ENCODE measurements around the gene ZCCHC7. TPM values are rescaled to one million over a fixed set of nuclear protein-coding genes. Genes with fewer than 3 reads are reported as not detected.

ZCCHC7 gene
- total RNA-seq, 1 experiment from 2014 or later, result 41.7 TPM

DNA sequence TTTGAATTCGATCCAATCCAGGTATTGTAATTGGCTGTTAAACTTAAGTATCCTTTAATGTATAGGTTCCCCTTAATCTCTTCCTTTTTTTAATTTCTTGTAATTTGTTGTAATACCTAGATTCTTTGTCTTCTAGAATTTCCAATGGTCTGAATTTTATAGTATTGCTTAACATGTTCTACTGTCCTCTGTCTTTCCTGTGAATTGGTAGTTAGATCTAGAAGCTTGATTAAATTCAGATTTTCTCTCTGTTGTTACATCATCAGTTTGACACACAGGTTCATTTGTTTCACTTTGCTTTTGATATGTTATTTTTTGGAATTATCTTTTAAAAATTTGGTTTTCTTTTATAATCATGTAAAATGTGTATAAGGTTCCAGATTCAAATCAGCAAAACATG lies 13.8 kb downstream of the ZCCHC7 start:
- Mint-ChIP-seq H3K36me3 (ENCODE audit: insufficient read depth, unreplicated experiment) (peaks cover 42% of the 10 kb centered on the region), H3K9me3 (ENCODE audit: unreplicated experiment) (no peaks in the 10 kb centered on the region), H3K4me3 (ENCODE audit: unreplicated experiment) (no peak overlapping the region), H3K27ac (ENCODE audit: low read depth, unreplicated experiment) (peak overlapping the region; percentile 32), H3K4me1 (ENCODE audit: insufficient read depth, unreplicated experiment) (no peaks in the 10 kb centered on the region), H3K27me3 (ENCODE audit: insufficient read depth, unreplicated experiment) (no peaks in the 10 kb centered on the region)
- intact Hi-C loops (cut with micrococcal nuclease), result no loop called here
- DNase-seq (ENCODE audit: unreplicated experiment), result no peak
- BruUV-seq (replicated peaks), result no TSS peak
- TF ChIP-seq, protein P1, sequence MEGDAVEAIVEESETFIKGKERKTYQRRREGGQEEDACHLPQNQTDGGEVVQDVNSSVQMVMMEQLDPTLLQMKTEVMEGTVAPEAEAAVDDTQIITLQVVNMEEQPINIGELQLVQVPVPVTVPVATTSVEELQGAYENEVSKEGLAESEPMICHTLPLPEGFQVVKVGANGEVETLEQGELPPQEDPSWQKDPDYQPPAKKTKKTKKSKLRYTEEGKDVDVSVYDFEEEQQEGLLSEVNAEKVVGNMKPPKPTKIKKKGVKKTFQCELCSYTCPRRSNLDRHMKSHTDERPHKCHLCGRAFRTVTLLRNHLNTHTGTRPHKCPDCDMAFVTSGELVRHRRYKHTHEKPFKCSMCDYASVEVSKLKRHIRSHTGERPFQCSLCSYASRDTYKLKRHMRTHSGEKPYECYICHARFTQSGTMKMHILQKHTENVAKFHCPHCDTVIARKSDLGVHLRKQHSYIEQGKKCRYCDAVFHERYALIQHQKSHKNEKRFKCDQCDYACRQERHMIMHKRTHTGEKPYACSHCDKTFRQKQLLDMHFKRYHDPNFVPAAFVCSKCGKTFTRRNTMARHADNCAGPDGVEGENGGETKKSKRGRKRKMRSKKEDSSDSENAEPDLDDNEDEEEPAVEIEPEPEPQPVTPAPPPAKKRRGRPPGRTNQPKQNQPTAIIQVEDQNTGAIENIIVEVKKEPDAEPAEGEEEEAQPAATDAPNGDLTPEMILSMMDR (IDR thresholded peaks at IDR 0.05; ENCODE audit: unreplicated experiment), result no peak
- CTCF ChIA-PET, result interaction anchor here (0.6 kb wide), 1 partner anchor 63 kb away, joined by 4 read pairs; no protein-coding TSS in a partner anchor
- POLR2A ChIA-PET, result interaction anchor here (1.7 kb wide), 1 partner anchor 14 kb away, joined by 4 read pairs; no protein-coding TSS in a partner anchor

DNA sequence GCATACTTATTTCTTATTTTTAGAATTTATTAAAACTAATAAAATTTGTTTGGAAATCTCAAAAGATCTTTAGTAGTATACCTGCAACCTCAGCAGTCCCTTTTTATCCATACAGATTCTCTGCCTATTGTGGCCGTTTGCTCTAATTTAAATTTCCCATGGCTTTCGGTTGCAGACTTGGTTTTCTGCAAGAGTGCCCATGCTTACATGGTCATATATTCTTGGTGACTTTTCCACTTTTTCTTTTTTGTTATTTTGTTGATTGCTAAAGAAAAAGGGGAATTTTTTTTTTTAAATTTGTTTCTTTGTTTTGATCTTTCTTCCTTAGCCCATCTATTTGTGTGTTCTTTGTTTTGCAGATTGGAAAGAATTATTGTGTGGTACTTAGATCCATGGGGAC lies 20.6 kb downstream of the ZCCHC7 start:
- Mint-ChIP-seq H3K27ac (ENCODE audit: low read depth, unreplicated experiment) (no peak overlapping the region), H3K9me3 (ENCODE audit: unreplicated experiment) (no peaks in the 10 kb centered on the region), H3K36me3 (ENCODE audit: insufficient read depth, unreplicated experiment) (peaks cover 9% of the 10 kb centered on the region), H3K27me3 (ENCODE audit: insufficient read depth, unreplicated experiment) (no peaks in the 10 kb centered on the region), H3K4me1 (ENCODE audit: insufficient read depth, unreplicated experiment) (no peaks in the 10 kb centered on the region), H3K4me3 (ENCODE audit: unreplicated experiment) (no peak overlapping the region)
- BruUV-seq (replicated peaks), result no TSS peak
- CTCF ChIA-PET, result interaction anchor here (0.5 kb wide), 1 partner anchor 268 kb away, joined by 3 read pairs; no protein-coding TSS in a partner anchor
- POLR2A ChIA-PET, result interaction anchor here (0.7 kb wide), 1 partner anchor 59 kb away, joined by 4 read pairs; no protein-coding TSS in a partner anchor
- intact Hi-C loops (cut with micrococcal nuclease), result no loop called here
- TF ChIP-seq, protein P1 (IDR thresholded peaks at IDR 0.05; ENCODE audit: unreplicated experiment), result no peak
- no peak for DNase-seq (ENCODE audit: unreplicated experiment)

DNA sequence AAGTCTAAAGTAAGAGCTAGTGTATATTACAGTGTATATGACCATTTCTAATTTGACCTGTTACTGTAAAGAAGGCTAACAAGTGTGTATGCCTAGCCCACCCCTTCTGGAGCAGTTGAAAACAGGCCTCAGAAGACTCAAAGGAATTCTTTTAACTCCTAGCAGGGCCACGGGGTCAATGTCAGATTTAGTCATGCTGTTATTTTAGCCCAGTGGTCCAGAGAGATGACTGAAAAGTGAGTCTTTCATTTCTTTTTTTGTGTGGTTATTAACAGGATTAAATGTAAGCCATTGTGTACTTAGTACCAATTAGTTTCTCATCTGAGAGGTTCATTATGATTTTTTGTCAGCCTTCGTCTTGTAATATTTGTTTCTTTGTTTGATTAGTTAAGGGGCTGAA lies 24.4 kb downstream of the ZCCHC7 start:
- ChIA-PET POLR2A (interaction anchor here (0.9 kb wide), 1 partner anchor 8 kb away, joined by 3 read pairs; no protein-coding TSS in a partner anchor), CTCF (interaction anchor here (0.6 kb wide), 1 partner anchor 733 kb away, joined by 5 read pairs; no protein-coding TSS in a partner anchor)
- Mint-ChIP-seq H3K27me3 (ENCODE audit: insufficient read depth, unreplicated experiment) (no peaks in the 10 kb centered on the region), H3K27ac (ENCODE audit: low read depth, unreplicated experiment) (no peak overlapping the region), H3K4me1 (ENCODE audit: insufficient read depth, unreplicated experiment) (peaks cover under 1% of the 10 kb centered on the region), H3K36me3 (ENCODE audit: insufficient read depth, unreplicated experiment) (peaks cover 12% of the 10 kb centered on the region), H3K4me3 (ENCODE audit: unreplicated experiment) (no peak overlapping the region), H3K9me3 (ENCODE audit: unreplicated experiment) (no peaks in the 10 kb centered on the region)
- DNase-seq (ENCODE audit: unreplicated experiment), result peak; percentile 1
- intact Hi-C loops (cut with micrococcal nuclease), result no loop called here
- TF ChIP-seq, protein P1 (IDR thresholded peaks at IDR 0.05; ENCODE audit: unreplicated experiment), result no peak
- BruUV-seq (replicated peaks), result no TSS peak

DNA sequence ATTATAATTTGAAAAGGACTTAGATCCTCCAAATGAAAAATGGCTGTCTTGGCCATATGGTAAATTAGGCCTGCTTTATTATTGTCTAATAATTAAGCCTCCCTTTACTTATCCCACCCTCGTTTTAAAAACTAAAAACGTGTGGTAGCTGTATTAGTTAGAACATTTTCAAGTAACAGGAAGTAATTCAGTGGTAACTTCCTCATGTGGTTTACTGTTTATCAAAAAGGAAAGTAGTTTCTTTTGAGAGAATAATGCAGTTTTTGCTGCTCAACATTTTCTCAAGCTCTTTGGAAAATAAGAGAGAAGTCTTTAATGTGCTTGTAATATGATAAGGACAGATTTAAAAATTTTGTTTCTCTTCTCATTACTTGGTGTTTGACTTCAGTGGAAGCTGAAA lies 26.0 kb downstream of the ZCCHC7 start:
- no peaks in the 10 kb centered on the region for H3K27me3 Mint-ChIP-seq (ENCODE audit: insufficient read depth, unreplicated experiment)
- no peaks in the 10 kb centered on the region for H3K9me3 Mint-ChIP-seq (ENCODE audit: unreplicated experiment)
- BruUV-seq (replicated peaks), result no TSS peak
- no peak for DNase-seq (ENCODE audit: unreplicated experiment)
- ChIA-PET POLR2A (interaction anchor here (1.1 kb wide), 1 partner anchor 26 kb away, joined by 5 read pairs; the partner anchor contains the start of gene ZCCHC7), CTCF (interaction anchor here (0.6 kb wide), 1 partner anchor 241 kb away, joined by 3 read pairs; no protein-coding TSS in a partner anchor)
- TF ChIP-seq, protein P1 (IDR thresholded peaks at IDR 0.05; ENCODE audit: unreplicated experiment), result no peak
- peaks cover 21% of the 10 kb centered on the region for H3K36me3 Mint-ChIP-seq (ENCODE audit: insufficient read depth, unreplicated experiment)
- H3K4me1 Mint-ChIP-seq (ENCODE audit: insufficient read depth, unreplicated experiment), result peaks cover 7% of the 10 kb centered on the region
- intact Hi-C loops (cut with micrococcal nuclease), result no loop called here
- H3K4me3 Mint-ChIP-seq (ENCODE audit: unreplicated experiment), result no peak overlapping the region
- peak overlapping the region; percentile 23 for H3K27ac Mint-ChIP-seq (ENCODE audit: low read depth, unreplicated experiment)
